ENCODE results near the gene RAB11B. TPM values are rescaled to one million over a fixed set of nuclear protein-coding genes. Genes with fewer than 3 reads are reported as not detected.
A peak's percentile ranks its signal among the peaks of the same experiment; 100 is the strongest.
"Not testable (repeated sequence)": the region's sequence is repeated elsewhere in the genome, so short reads cannot be mapped to it uniquely, and the experiment has no call there.

Gene RAB11B
- total RNA-seq, 4 donors from 2014 or later = 91.2 to 137 (median 113) TPM

DNA sequence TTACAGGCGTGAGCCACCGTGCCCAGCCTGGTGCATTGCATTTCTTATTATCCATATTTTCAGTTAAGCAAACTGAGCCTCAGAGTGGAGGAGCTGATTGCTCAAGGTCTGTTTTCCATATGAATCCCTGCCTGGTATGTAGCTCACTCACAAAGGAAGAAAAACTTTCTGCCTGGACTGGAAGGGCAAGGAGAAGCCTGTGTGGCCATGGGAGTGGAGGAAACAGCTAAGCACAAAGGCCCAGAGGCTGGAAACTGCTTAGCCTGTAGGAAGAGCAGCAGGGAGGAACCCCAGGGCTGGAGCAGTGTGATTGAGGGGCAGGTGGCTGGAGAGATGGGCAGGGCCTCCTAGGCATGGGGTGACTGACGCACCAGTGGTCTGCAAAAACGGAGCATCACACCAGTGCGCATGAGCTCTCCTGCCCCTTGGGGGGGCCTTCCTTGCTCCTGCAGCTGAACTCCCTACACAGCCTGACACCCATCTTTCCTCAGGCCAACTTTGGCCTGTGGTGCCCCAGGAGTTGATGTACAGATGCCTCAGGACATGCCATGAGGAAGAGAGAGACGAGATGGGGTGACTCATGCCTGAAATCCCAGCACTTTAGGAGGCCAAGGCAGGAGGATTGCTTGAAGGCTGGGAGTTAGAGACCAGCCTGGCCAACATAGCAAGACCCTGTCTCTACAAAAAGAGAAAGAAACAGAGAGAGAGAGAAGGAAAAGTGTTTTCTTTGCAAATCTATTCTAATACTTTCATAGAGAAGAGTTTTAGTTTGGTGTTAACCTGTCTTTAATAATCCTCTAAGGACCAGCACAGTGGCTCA is 51.8 kb downstream of the RAB11B start:
- Histone ChIP-seq H3K27me3 (no peaks in the 10 kb centered on the region), H3K36me3 (peaks cover 0 to 10% of the 10 kb centered on the region in 2 donors), H3K4me3 (replicated peaks in 1 of 3) (no peak overlapping the region), H3K4me1 (peaks cover 20 to 22% of the 10 kb centered on the region in 2 donors), H3K9me3 (no peaks in the 10 kb centered on the region), H3K27ac (no peak overlapping the region)
- intact Hi-C loops (cut with DNase I) = loop anchor here (10.0 kb wide), 1 partner anchor 97 kb away; the partner anchor contains the start of gene KANK3
- 86 to 87% methylated on average over 5 to 6 of the region's 6 CpGs for whole genome bisulfite sequencing, 2 donors
- DNase-seq = no peak
- TF ChIP-seq, protein P1, sequence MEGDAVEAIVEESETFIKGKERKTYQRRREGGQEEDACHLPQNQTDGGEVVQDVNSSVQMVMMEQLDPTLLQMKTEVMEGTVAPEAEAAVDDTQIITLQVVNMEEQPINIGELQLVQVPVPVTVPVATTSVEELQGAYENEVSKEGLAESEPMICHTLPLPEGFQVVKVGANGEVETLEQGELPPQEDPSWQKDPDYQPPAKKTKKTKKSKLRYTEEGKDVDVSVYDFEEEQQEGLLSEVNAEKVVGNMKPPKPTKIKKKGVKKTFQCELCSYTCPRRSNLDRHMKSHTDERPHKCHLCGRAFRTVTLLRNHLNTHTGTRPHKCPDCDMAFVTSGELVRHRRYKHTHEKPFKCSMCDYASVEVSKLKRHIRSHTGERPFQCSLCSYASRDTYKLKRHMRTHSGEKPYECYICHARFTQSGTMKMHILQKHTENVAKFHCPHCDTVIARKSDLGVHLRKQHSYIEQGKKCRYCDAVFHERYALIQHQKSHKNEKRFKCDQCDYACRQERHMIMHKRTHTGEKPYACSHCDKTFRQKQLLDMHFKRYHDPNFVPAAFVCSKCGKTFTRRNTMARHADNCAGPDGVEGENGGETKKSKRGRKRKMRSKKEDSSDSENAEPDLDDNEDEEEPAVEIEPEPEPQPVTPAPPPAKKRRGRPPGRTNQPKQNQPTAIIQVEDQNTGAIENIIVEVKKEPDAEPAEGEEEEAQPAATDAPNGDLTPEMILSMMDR (IDR thresholded peaks at IDR 0.05) = no peak
- no peak for TF ChIP-seq POLR2A (IDR thresholded peaks at IDR 0.05)

DNA sequence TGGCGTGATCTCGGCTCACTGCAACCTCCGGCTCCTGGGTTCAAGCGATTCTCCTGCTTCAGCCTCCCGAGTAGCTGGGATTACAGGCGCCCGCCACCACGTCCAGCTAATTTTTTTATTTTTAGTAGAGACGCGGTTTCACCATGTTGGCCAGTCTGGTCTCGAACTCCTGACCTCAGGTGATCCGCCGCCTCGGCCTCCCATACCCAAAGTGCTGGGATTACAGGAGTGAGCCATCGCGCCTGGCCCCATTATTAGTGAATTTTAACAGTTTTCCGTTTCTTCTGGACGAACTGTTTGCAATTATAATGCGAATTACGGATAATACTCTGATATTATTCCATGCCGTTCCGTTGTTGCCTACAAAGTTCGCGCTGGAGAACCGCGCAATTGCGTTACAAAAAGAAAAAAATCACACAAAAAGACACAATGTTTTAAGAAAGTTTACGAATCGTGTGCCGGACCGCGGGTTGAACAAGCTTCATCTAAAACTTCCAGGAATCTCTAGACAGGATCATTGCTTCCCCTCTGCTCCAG is 54.0 kb downstream of the RAB11B start:
- DNase-seq, H3K9me3 ChIP-seq, H3K36me3 ChIP-seq, H3K27me3 ChIP-seq: not testable (repeated sequence)
- peak overlapping the region; percentile 29 to 93 (median 87) for H3K4me3 ChIP-seq (replicated peaks in 1 of 3)
- 29 to 30% methylated on average over 32 of the region's 32 CpGs for WGBS, 2 donors
- H3K27ac ChIP-seq = peak overlapping the region; percentile 67 to 98 (median 98)
- peaks cover 33 to 37% of the 10 kb centered on the region in 2 donors for H3K4me1 ChIP-seq
- intact Hi-C loops (cut with DNase I) = loop anchor here (10.0 kb wide), 1 partner anchor 99 kb away; the partner anchor contains the start of gene KANK3

DNA sequence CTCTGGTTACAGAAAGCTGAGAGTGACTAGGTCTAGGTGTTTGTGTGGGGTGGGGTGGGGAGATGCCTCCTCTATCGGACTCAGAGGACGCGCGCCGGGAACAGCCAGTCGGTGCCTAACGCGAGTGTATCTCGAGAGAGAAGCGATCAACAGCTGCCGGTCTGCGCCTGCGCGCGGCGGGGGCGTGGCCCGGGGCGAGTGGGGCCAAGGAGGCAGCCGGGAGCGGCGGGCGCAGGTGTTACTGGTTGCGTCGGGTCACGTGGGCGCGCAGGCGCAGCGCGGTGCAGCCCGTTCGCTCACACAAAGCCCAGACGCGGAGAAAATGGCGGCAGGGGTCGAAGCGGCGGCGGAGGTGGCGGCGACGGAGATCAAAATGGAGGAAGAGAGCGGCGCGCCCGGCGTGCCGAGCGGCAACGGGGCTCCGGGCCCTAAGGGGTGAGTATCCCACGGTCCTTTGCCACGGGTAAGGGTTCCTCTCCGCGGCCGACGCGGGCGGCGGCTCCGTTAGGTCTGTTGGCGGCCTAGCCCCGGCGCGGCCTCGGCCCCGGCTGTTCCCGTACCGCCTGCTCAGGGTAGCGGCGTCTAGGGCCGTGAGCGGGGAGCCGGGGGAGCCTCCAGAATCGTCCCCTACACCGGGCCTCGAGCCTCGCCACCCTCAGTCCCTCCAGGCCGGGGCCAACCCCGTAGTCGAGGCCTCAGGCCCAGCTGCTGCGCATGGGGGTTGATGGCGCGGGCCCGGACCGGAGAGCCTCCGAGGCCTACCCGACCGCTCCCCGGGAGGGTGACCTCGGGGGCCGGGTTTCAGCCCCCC is 54.7 kb downstream of the RAB11B start, which contains the start of gene HNRNPM:
TSS of gene HNRNPM (plus strand) at position 299 of the 811 bp plus-strand sequence. CDS start at position 323, 24 bp downstream.
- no peaks in the 10 kb centered on the region for H3K36me3 ChIP-seq
- H3K9me3 ChIP-seq = no peaks in the 10 kb centered on the region
- DNase-seq = peak; percentile 99 to 100
- no peaks in the 10 kb centered on the region for H3K27me3 ChIP-seq
- H3K27ac ChIP-seq = peak within 1 kb of the TSS; percentile 97 to 98 (median 98)
- 0% methylated on average over 6 to 15 of the region's 93 CpGs for WGBS, 2 donors
- H3K4me1 ChIP-seq = peaks cover 35 to 40% of the 10 kb centered on the region in 2 donors
- TF ChIP-seq POLR2A (IDR thresholded peaks at IDR 0.05) = peak in 1 of 2 donors; percentile 96
- TF ChIP-seq, protein P1 (IDR thresholded peaks at IDR 0.05) = peak in 1 of 6 experiments; percentile 4
- H3K4me3 ChIP-seq (replicated peaks in 1 of 3) = peak within 1 kb of the TSS; percentile 92 to 98 (median 93)
- intact Hi-C loops (cut with DNase I) = loop anchor here (10.0 kb wide), 1 partner anchor 100 kb away; the partner anchor contains the start of gene KANK3

DNA sequence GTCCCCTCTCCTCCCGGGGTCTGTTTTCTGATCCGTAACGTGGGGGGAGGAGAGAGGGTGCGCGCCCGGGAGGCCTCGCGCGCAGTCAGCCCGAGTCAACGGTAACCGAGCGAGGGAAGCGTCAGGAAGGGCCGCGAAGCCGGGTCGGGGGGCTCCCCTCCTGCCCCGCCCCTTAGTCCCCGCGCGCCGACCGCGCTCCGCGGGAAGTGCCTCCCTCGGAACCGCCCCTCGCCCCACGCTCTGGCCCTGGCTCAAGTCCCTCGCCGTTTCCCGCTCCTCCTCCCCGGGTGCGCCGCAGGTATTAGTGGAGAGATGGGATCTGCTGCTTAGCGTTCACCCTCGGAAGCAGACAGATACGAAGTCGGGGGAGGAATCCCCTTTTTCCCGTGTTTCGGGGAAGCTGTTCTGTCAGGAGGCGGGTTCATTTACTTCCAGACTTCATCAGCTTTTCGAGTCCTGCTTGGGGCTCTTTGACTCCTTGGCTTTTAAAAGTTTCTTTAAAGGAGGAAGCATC is 55.4 kb downstream of the RAB11B start:
- H3K4me3 ChIP-seq (replicated peaks in 1 of 3) = peak overlapping the region; percentile 92 to 98 (median 93)
- no peaks in the 10 kb centered on the region for H3K27me3 ChIP-seq
- H3K9me3 ChIP-seq = no peaks in the 10 kb centered on the region
- 0 to 1% methylated on average over 17 to 25 of the region's 45 CpGs for WGBS, 2 donors
- H3K36me3 ChIP-seq = no peaks in the 10 kb centered on the region
- H3K4me1 ChIP-seq = peaks cover 41 to 46% of the 10 kb centered on the region in 2 donors
- intact Hi-C loops (cut with DNase I) = loop anchor here (10.0 kb wide), 1 partner anchor 101 kb away; the partner anchor contains the start of gene KANK3
- DNase-seq = peak; percentile 69 to 72
- H3K27ac ChIP-seq = peak overlapping the region; percentile 97 to 98 (median 98)
- TF ChIP-seq, protein P1 (IDR thresholded peaks at IDR 0.05) = no peak
- TF ChIP-seq POLR2A (IDR thresholded peaks at IDR 0.05) = no peak
